WTC11 (cell line): ENCODE results near the gene BAK1.

Source experiments
- ATF1 ChIP-seq: sonication (generic); formaldehyde crosslinking; IDR thresholded peaks from 2 replicates; pipeline ENCODE4 v1.8.1; 2023; ENCODE audit warnings: mild to moderate bottlenecking, moderate library complexity, missing genetic modification reagents
- CREB1 ChIP-seq: sonication (generic); formaldehyde crosslinking; IDR thresholded peaks from 2 replicates; pipeline ENCODE4 v1.8.0; 2023; ENCODE audit warnings: mild to moderate bottlenecking, missing genetic modification reagents
- CTCF ChIP-seq: fragments of 200-600 bp; IDR thresholded peaks from 2 replicates; pipeline ENCODE4 v1.8.0; 2022; ENCODE audit warnings: antibody characterized with exemption
- FOXJ3 ChIP-seq: sonication (generic); formaldehyde crosslinking; IDR thresholded peaks from 2 replicates; pipeline ENCODE4 v1.9.0; 2021; ENCODE audit warnings: missing genetic modification reagents, mild to moderate bottlenecking, borderline replicate concordance
- GABPB1 ChIP-seq: sonication (generic); formaldehyde crosslinking; IDR thresholded peaks from 2 replicates; pipeline ENCODE4 v1.8.1; 2023; ENCODE audit warnings: mild to moderate bottlenecking, missing genetic modification reagents
- HMGA2 ChIP-seq: fragments of 250-450 bp; sonication (Bioruptor Pico); IDR thresholded peaks from 2 replicates; pipeline ENCODE4 v1.4.0; 2021; ENCODE audit warnings: mild to moderate bottlenecking, moderate library complexity
- NR3C1 ChIP-seq: sonication (generic); formaldehyde crosslinking; conservative IDR thresholded peaks from 2 replicates; pipeline ENCODE4 v1.8.1; 2023; ENCODE audit warnings: low read depth, mild to moderate bottlenecking, missing genetic modification reagents
- PRRX2 ChIP-seq: fragments of 250-450 bp; sonication (Bioruptor Pico); IDR thresholded peaks from 2 replicates; pipeline ENCODE4 v1.8.0; 2021; ENCODE audit warnings: mild to moderate bottlenecking
- TCF7 ChIP-seq: sonication (generic); formaldehyde crosslinking; IDR thresholded peaks from 2 replicates; pipeline ENCODE4 v1.8.0; 2022; ENCODE audit warnings: mild to moderate bottlenecking, low read depth, missing genetic modification reagents, moderate library complexity
- ZMAT4 ChIP-seq: fragments of 250-450 bp; sonication (Bioruptor Pico); IDR thresholded peaks from 2 replicates; pipeline ENCODE4 v1.9.0; 2021; ENCODE audit warnings: mild to moderate bottlenecking
- ZNF121 ChIP-seq: sonication (generic); formaldehyde crosslinking; IDR thresholded peaks from 2 replicates; pipeline ENCODE4 v1.8.0; 2023; ENCODE audit warnings: missing genetic modification reagents
- ZNF416 ChIP-seq: fragments of 250-450 bp; sonication (Bioruptor Pico); IDR thresholded peaks from 2 replicates; pipeline ENCODE4 v1.9.0; 2021; ENCODE audit warnings: mild to moderate bottlenecking, inconsistent platforms
- TF ChIP-seq, protein P1 (sequence below): sonication (generic); formaldehyde crosslinking; conservative IDR thresholded peaks from 2 replicates; pipeline ENCODE4 v1.8.1; 2023; ENCODE audit warnings: mild to moderate bottlenecking, low read depth, missing genetic modification reagents, moderate library complexity
- TF ChIP-seq, protein P2 (sequence below): sonication (generic); formaldehyde crosslinking; IDR thresholded peaks from 2 replicates; pipeline ENCODE4 v1.8.1; 2022; ENCODE audit warnings: low read depth, mild to moderate bottlenecking, moderate library complexity, missing genetic modification reagents, borderline replicate concordance

DNA sequence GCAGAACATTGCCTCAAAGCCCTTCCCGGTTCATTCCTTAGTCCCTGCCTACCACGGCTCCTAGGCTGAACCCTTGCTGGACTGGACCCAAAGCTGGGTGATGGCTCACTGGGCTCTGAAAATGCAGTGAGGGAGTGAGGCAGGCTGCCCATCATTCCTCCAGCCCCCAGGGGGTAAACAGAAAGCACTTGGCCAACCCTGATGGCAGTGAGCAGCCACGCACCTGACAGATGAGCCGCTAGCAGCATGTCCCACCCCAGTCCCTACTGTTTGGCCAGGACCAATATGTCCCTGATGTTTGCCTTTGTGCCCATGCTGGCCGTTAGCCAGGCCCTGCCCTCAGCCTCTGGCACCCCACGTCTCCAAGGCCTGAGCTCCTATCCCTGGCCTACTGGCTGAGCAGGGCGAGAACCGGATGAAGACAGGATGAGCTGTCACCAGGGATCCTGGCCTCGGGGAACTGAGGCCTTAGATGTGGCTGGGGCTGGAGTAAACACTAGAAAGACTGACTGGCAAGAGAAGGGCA lies 19.4 kb upstream of the BAK1 start:
- TF ChIP-seq CTCF, result no peak
- no peak for TF ChIP-seq ZNF121 (CRISPR knock-in tag)
- TF ChIP-seq, protein P1, sequence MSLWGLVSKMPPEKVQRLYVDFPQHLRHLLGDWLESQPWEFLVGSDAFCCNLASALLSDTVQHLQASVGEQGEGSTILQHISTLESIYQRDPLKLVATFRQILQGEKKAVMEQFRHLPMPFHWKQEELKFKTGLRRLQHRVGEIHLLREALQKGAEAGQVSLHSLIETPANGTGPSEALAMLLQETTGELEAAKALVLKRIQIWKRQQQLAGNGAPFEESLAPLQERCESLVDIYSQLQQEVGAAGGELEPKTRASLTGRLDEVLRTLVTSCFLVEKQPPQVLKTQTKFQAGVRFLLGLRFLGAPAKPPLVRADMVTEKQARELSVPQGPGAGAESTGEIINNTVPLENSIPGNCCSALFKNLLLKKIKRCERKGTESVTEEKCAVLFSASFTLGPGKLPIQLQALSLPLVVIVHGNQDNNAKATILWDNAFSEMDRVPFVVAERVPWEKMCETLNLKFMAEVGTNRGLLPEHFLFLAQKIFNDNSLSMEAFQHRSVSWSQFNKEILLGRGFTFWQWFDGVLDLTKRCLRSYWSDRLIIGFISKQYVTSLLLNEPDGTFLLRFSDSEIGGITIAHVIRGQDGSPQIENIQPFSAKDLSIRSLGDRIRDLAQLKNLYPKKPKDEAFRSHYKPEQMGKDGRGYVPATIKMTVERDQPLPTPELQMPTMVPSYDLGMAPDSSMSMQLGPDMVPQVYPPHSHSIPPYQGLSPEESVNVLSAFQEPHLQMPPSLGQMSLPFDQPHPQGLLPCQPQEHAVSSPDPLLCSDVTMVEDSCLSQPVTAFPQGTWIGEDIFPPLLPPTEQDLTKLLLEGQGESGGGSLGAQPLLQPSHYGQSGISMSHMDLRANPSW, result no peak
- TF ChIP-seq CREB1 (CRISPR knock-in tag), result no peak
- no peak for TF ChIP-seq ATF1 (CRISPR knock-in tag)
- no peak for TF ChIP-seq GABPB1
- TF ChIP-seq, protein P2, sequence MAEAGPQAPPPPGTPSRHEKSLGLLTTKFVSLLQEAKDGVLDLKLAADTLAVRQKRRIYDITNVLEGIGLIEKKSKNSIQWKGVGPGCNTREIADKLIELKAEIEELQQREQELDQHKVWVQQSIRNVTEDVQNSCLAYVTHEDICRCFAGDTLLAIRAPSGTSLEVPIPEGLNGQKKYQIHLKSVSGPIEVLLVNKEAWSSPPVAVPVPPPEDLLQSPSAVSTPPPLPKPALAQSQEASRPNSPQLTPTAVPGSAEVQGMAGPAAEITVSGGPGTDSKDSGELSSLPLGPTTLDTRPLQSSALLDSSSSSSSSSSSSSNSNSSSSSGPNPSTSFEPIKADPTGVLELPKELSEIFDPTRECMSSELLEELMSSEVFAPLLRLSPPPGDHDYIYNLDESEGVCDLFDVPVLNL, result no peak
- no peak for TF ChIP-seq PRRX2 (CRISPR knock-in tag)
- TF ChIP-seq TCF7 (CRISPR knock-in tag), result no peak
- no peak for TF ChIP-seq NR3C1 (CRISPR knock-in tag)
- TF ChIP-seq FOXJ3 (CRISPR knock-in tag), result no peak
- TF ChIP-seq ZNF416 (CRISPR knock-in tag), result no peak
- TF ChIP-seq HMGA2, result no peak
- no peak for TF ChIP-seq ZMAT4 (CRISPR knock-in tag)
